Neural crest cell (in vitro differentiated cells): ENCODE results near the gene DNAJC11. TPM values are rescaled to one million over a fixed set of nuclear protein-coding genes. Genes with fewer than 3 reads are reported as not detected.
A peak's percentile ranks its signal among the peaks of the same experiment; 100 is the strongest.

Experiments used
- DNase-seq: peaks from one replicate; pipeline ENCODE4 v3.0.0; 2021; ENCODE audit warnings: low read depth, mixed read lengths, low spot score
- H3K27ac Mint-ChIP-seq: one replicate; pipeline ENCODE4 v1.8.0; 2021; ENCODE audit warnings: mild to moderate bottlenecking, mixed read lengths; ENCODE audit not compliant: unreplicated experiment
- H3K27me3 Mint-ChIP-seq: 2 replicates; pipeline ENCODE4 v1.8.0; 2021; ENCODE audit warnings: low read depth, mild to moderate bottlenecking, mixed read lengths
- H3K36me3 Mint-ChIP-seq: 2 replicates; pipeline ENCODE4 v1.8.0; 2021; ENCODE audit warnings: low read depth, mild to moderate bottlenecking, mixed read lengths
- H3K4me1 Mint-ChIP-seq: 2 replicates; pipeline ENCODE4 v1.8.0; 2021; ENCODE audit warnings: mixed read lengths
- H3K4me3 Mint-ChIP-seq: one replicate; pipeline ENCODE4 v1.8.0; 2021; ENCODE audit warnings: mild to moderate bottlenecking, mixed read lengths
- H3K9me3 Mint-ChIP-seq: 2 replicates; pipeline ENCODE4 v1.8.0; 2021; ENCODE audit warnings: mixed read lengths
- total RNA-seq: library from RNA; stranded (reverse); gene quantifications from 2 replicates; pipeline ENCODE4 v1.2.1, GENCODE V29; 2021
- TF ChIP-seq, protein P1 (sequence below): fragments of 200-600 bp; sonication (generic); conservative IDR thresholded peaks from 2 replicates; pipeline ENCODE4 v1.5.0; 2021; ENCODE audit warnings: antibody characterized with exemption, mild to moderate bottlenecking

Gene DNAJC11
- total RNA-seq, 1 donor from 2014 or later, result 86.6 TPM

- no peaks in the 10 kb centered on the region for H3K9me3 Mint-ChIP-seq
These were observed 73.6 kb downstream of the DNAJC11 start for GRCh38 chr1:6627841-6628545.

GRCh38 chr1:6627031-6627430 is 74.6 kb downstream of the DNAJC11 start:
- Mint-ChIP-seq H3K27me3 (no peaks in the 10 kb centered on the region), H3K27ac (no peak overlapping the region), H3K4me1 (peaks cover 30% of the 10 kb centered on the region), H3K36me3 (peaks cover 9% of the 10 kb centered on the region), H3K4me3 (peak overlapping the region; percentile 88), H3K9me3 (no peaks in the 10 kb centered on the region)
- no peak for DNase-seq
- TF ChIP-seq, protein P1, sequence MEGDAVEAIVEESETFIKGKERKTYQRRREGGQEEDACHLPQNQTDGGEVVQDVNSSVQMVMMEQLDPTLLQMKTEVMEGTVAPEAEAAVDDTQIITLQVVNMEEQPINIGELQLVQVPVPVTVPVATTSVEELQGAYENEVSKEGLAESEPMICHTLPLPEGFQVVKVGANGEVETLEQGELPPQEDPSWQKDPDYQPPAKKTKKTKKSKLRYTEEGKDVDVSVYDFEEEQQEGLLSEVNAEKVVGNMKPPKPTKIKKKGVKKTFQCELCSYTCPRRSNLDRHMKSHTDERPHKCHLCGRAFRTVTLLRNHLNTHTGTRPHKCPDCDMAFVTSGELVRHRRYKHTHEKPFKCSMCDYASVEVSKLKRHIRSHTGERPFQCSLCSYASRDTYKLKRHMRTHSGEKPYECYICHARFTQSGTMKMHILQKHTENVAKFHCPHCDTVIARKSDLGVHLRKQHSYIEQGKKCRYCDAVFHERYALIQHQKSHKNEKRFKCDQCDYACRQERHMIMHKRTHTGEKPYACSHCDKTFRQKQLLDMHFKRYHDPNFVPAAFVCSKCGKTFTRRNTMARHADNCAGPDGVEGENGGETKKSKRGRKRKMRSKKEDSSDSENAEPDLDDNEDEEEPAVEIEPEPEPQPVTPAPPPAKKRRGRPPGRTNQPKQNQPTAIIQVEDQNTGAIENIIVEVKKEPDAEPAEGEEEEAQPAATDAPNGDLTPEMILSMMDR, result no peak

More at GRCh38 chr1:6627841-6628545, 73.6 kb downstream of the DNAJC11 start:
- Mint-ChIP-seq H3K27ac (no peak overlapping the region), H3K4me3 (peak overlapping the region; percentile 88), H3K4me1 (peaks cover 30% of the 10 kb centered on the region), H3K36me3 (peaks cover 9% of the 10 kb centered on the region), H3K27me3 (no peaks in the 10 kb centered on the region)
- DNase-seq, result no peak
- TF ChIP-seq, protein P1, result no peak

GRCh38 chr1:6625584-6626149 is 75.9 kb downstream of the DNAJC11 start:
- Mint-ChIP-seq H3K27ac (peak overlapping the region; percentile 37), H3K36me3 (peaks cover 12% of the 10 kb centered on the region), H3K4me1 (peaks cover 30% of the 10 kb centered on the region), H3K27me3 (no peaks in the 10 kb centered on the region), H3K4me3 (peak overlapping the region; percentile 88), H3K9me3 (no peaks in the 10 kb centered on the region)
- peak; percentile 11 for DNase-seq
- TF ChIP-seq, protein P1, result peak; percentile 10

- H3K4me3 Mint-ChIP-seq, result peak within 1 kb of the TSS; percentile 92
- no peaks in the 10 kb centered on the region for H3K27me3 Mint-ChIP-seq
- peak; percentile 88 for DNase-seq
- peak within 1 kb of the TSS; percentile 92 for H3K27ac Mint-ChIP-seq
- peaks cover 30% of the 10 kb centered on the region for H3K4me1 Mint-ChIP-seq
- peaks cover 14% of the 10 kb centered on the region for H3K36me3 Mint-ChIP-seq
- TF ChIP-seq, protein P1, result no peak
- no peaks in the 10 kb centered on the region for H3K9me3 Mint-ChIP-seq
These were observed 76.7 kb downstream of the DNAJC11 start, which contains the start of gene THAP3 for GRCh38 chr1:6624710-6625583. TSS of gene THAP3 (plus strand) at chr1:6624868. CDS start at chr1:6625219, 351 bp downstream.

GRCh38 chr1:6623269-6623965 is 78.2 kb downstream of the DNAJC11 start:
- H3K27ac Mint-ChIP-seq, result no peak overlapping the region
- H3K4me1 Mint-ChIP-seq, result peaks cover 30% of the 10 kb centered on the region
- H3K36me3 Mint-ChIP-seq, result peaks cover 10% of the 10 kb centered on the region
- TF ChIP-seq, protein P1, result no peak
- H3K4me3 Mint-ChIP-seq, result peak overlapping the region; percentile 92
- no peaks in the 10 kb centered on the region for H3K27me3 Mint-ChIP-seq
- no peaks in the 10 kb centered on the region for H3K9me3 Mint-ChIP-seq
- DNase-seq, result no peak
